ENCODE data around the gene ST3GAL4. TPM values are rescaled to one million over a fixed set of nuclear protein-coding genes. Genes with fewer than 3 reads are reported as not detected.
A peak's percentile ranks its signal among the peaks of the same experiment; 100 is the strongest.

The ST3GAL4 gene
- total RNA-seq, 1 donor from 2014 or later = 28.2 TPM

- no peak for DNase-seq (ENCODE audit: low read depth, low spot score)
Measured at GRCh38 chr11:126329644-126330211, 25.8 kb upstream of the ST3GAL4 start.

- no peak for DNase-seq (ENCODE audit: low read depth, low spot score)
Measured at GRCh38 chr11:126331286-126331685, 24.2 kb upstream of the ST3GAL4 start.

GRCh38 chr11:126332221-126332711 is 23.2 kb upstream of the ST3GAL4 start:
- DNase-seq (ENCODE audit: low read depth, low spot score) = no peak

- no peak for DNase-seq (ENCODE audit: low read depth, low spot score)
Measured at GRCh38 chr11:126333142-126333541, 22.3 kb upstream of the ST3GAL4 start.

GRCh38 chr11:126334659-126335462 is 20.6 kb upstream of the ST3GAL4 start:
- no peak for DNase-seq (ENCODE audit: low read depth, low spot score)

- no peak for DNase-seq (ENCODE audit: low read depth, low spot score)
Measured at GRCh38 chr11:126335463-126335760, 20.1 kb upstream of the ST3GAL4 start.

- DNase-seq (ENCODE audit: low read depth, low spot score) = peak; percentile 30
Measured at GRCh38 chr11:126336138-126336541, 19.3 kb upstream of the ST3GAL4 start.

- DNase-seq (ENCODE audit: low read depth, low spot score) = peak; percentile 56
Measured at GRCh38 chr11:126336671-126337101, 18.8 kb upstream of the ST3GAL4 start.

GRCh38 chr11:126337126-126337473 is 18.4 kb upstream of the ST3GAL4 start:
- DNase-seq (ENCODE audit: low read depth, low spot score) = no peak

GRCh38 chr11:126337474-126338241 is 17.8 kb upstream of the ST3GAL4 start:
- no peak for DNase-seq (ENCODE audit: low read depth, low spot score)

GRCh38 chr11:126338346-126339055 is 17.0 kb upstream of the ST3GAL4 start:
- DNase-seq (ENCODE audit: low read depth, low spot score) = no peak

GRCh38 chr11:126339073-126339862 is 16.2 kb upstream of the ST3GAL4 start:
- DNase-seq (ENCODE audit: low read depth, low spot score) = no peak

- DNase-seq (ENCODE audit: low read depth, low spot score) = no peak
Measured at GRCh38 chr11:126339863-126340434, 15.5 kb upstream of the ST3GAL4 start.

- no peak for DNase-seq (ENCODE audit: low read depth, low spot score)
Measured at GRCh38 chr11:126340960-126341606, 14.4 kb upstream of the ST3GAL4 start.

- no peak for DNase-seq (ENCODE audit: low read depth, low spot score)
Measured at GRCh38 chr11:126341760-126342161, 13.7 kb upstream of the ST3GAL4 start.

GRCh38 chr11:126343051-126343450 is 12.4 kb upstream of the ST3GAL4 start:
- no peak for DNase-seq (ENCODE audit: low read depth, low spot score)

GRCh38 chr11:126344141-126345080 is 11.1 kb upstream of the ST3GAL4 start:
- no peak for DNase-seq (ENCODE audit: low read depth, low spot score)

GRCh38 chr11:126345283-126345682 is 10.2 kb upstream of the ST3GAL4 start:
- no peak for DNase-seq (ENCODE audit: low read depth, low spot score)
